ENCODE data around the gene SCRG1. TPM values are rescaled to one million over a fixed set of nuclear protein-coding genes. Genes with fewer than 3 reads are reported as not detected.

The SCRG1 gene
- total RNA-seq, 3 donors from 2014 or later = not detected

DNA sequence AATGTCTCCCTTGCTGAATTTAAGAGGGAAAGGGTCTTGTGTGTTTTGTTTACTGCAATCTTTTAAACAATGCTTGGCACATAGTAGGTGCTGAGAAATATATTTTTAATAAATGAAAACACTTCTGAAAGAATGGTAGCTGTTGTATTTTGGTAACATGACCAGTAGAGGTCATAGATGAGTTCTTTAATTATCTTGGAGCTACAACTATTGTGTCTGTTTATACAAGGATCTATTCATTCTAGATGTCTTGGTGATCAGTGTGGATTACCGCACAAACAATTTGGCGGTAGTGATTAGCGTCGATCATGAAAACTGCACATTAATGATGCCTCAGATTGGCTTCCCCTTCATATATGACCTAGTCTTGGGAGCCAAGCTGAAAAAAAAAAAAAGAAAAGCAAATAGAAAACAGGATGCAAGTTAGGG is 21.4 kb upstream of the SCRG1 start:
- H3K27me3 Mint-ChIP-seq (ENCODE audit: low read depth) = no peaks in the 10 kb centered on the region
- no peaks in the 10 kb centered on the region for H3K36me3 Mint-ChIP-seq (ENCODE audit: insufficient read depth)
- no peaks in the 10 kb centered on the region for H3K9me3 Mint-ChIP-seq
- ATAC-seq = no peak
- DNase-seq = no peak
- peaks cover 6% of the 10 kb centered on the region for H3K4me1 Mint-ChIP-seq (ENCODE audit: low read depth)
- no peak overlapping the region for H3K4me3 Mint-ChIP-seq

- no peak overlapping the region for H3K4me3 Mint-ChIP-seq
- H3K27me3 Mint-ChIP-seq (ENCODE audit: low read depth) = no peaks in the 10 kb centered on the region
- no peaks in the 10 kb centered on the region for H3K36me3 Mint-ChIP-seq (ENCODE audit: insufficient read depth)
- DNase-seq = no peak
- no peak for ATAC-seq
- H3K9me3 Mint-ChIP-seq = no peaks in the 10 kb centered on the region
- H3K4me1 Mint-ChIP-seq (ENCODE audit: low read depth) = peaks cover 4% of the 10 kb centered on the region
Observed at GRCh38 chr4:173418639-173419038, 19.7 kb upstream of the SCRG1 start.

DNA sequence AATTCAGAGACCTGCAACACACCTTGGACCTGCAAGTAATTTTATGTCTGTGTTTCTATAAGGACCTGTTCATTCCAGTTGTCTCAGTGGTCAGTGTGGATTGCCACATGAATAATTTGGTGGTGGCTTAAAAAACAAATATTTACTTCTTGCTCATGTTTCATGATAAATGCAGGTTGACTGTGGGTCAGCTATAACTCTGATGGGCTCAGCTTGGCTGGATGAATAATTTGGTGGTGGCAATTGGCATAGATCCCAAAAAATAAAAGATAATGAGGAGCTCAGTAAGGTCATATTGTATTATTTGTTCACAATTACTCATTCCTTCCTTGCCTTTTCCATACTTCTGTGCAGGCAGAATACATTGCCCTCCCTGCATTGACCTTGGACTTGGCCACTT is 18.9 kb upstream of the SCRG1 start:
- H3K4me1 Mint-ChIP-seq (ENCODE audit: low read depth) = peaks cover 4% of the 10 kb centered on the region
- H3K27me3 Mint-ChIP-seq (ENCODE audit: low read depth) = no peaks in the 10 kb centered on the region
- no peak overlapping the region for H3K4me3 Mint-ChIP-seq
- ATAC-seq = no peak
- no peaks in the 10 kb centered on the region for H3K9me3 Mint-ChIP-seq
- no peaks in the 10 kb centered on the region for H3K36me3 Mint-ChIP-seq (ENCODE audit: insufficient read depth)
- no peak for DNase-seq

GRCh38 chr4:173415885-173416653 is 17.2 kb upstream of the SCRG1 start:
- no peak for DNase-seq
- no peak for ATAC-seq
- Mint-ChIP-seq H3K4me1 (ENCODE audit: low read depth) (peaks cover 4% of the 10 kb centered on the region), H3K36me3 (ENCODE audit: insufficient read depth) (no peaks in the 10 kb centered on the region), H3K9me3 (no peaks in the 10 kb centered on the region), H3K27me3 (ENCODE audit: low read depth) (no peaks in the 10 kb centered on the region), H3K4me3 (no peak overlapping the region)

DNA sequence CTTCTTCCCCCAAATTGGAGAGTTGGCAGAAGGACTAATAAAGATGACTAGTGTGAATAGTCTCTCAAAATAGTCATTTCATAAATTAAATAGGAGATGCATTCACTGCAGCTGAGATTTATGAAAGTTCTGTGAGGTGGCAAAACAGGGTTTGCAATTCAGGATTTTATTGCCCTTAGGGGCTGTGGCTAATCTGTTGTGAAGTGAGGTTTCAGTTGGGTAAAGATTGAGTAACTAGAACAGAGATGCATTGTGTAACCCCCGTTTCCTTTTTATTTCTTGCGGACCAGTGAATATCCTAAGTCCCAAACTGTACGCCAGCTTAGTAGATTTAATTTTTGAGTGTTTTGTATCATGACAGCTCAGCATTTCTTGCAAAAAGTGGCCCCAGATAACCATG is 16.2 kb upstream of the SCRG1 start:
- Mint-ChIP-seq H3K36me3 (ENCODE audit: insufficient read depth) (no peaks in the 10 kb centered on the region), H3K9me3 (no peaks in the 10 kb centered on the region), H3K4me3 (no peak overlapping the region), H3K27me3 (ENCODE audit: low read depth) (no peaks in the 10 kb centered on the region), H3K4me1 (ENCODE audit: low read depth) (no peaks in the 10 kb centered on the region)
- DNase-seq (no peak), ATAC-seq (no peak)

DNA sequence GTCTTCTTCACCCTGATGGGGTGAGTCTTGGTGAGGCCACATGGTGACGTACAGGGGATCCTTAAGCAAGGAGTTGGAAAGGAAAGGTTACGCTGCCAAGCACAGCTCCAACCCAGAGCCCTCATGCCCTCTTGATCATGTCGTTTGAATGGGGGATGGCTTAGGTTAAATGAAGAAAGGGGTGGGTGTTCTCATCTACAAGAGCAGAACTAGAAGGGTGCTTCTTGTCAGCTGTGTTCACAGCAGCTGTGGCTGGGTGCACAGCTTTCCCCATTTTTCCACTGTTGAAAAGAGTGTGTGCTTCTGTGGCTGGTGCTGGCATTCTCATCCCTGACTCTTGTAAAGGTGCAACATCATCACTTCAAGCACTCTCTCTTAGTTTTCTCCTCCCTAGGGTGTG is 15.5 kb upstream of the SCRG1 start:
- Mint-ChIP-seq H3K4me3 (no peak overlapping the region), H3K36me3 (ENCODE audit: insufficient read depth) (no peaks in the 10 kb centered on the region), H3K27me3 (ENCODE audit: low read depth) (no peaks in the 10 kb centered on the region), H3K4me1 (ENCODE audit: low read depth) (no peaks in the 10 kb centered on the region), H3K9me3 (no peaks in the 10 kb centered on the region)
- no peak for ATAC-seq
- no peak for DNase-seq

- H3K4me1 Mint-ChIP-seq (ENCODE audit: low read depth) = no peaks in the 10 kb centered on the region
- no peak overlapping the region for H3K4me3 Mint-ChIP-seq
- H3K9me3 Mint-ChIP-seq = no peaks in the 10 kb centered on the region
- no peaks in the 10 kb centered on the region for H3K36me3 Mint-ChIP-seq (ENCODE audit: insufficient read depth)
- no peaks in the 10 kb centered on the region for H3K27me3 Mint-ChIP-seq (ENCODE audit: low read depth)
- no peak for DNase-seq
- no peak for ATAC-seq
Observed at GRCh38 chr4:173413036-173413435, 14.1 kb upstream of the SCRG1 start.

DNA sequence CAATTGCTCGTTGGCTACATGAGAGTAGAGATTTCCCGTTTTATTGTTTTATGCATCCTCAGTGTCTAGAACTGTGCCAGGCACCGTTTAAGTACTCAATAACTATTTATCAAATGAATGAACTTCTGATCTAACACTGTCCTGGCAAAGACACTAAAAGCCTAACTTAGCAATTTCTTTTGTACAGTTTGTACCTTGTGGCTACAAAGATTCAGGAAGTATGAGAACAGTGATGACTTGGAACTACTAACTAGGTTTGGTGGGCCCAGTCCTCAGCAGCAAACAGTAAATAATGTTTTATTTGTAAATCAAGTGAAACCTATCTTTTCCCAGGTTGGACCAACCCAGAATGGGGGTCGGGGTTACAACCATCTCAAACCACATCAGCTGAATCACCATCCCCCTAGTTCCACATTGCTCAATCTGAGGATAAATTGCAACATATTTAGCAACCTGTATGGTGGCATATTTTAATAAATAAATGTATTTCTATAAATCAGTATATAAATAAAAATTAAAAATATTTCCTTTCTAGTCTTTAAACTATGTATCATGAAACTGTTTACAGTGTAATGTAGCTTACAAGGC is 12.3 kb upstream of the SCRG1 start:
- ATAC-seq (no peak), DNase-seq (no peak)
- Mint-ChIP-seq H3K4me1 (ENCODE audit: low read depth) (no peaks in the 10 kb centered on the region), H3K27me3 (ENCODE audit: low read depth) (no peaks in the 10 kb centered on the region), H3K9me3 (no peaks in the 10 kb centered on the region), H3K4me3 (no peak overlapping the region), H3K36me3 (ENCODE audit: insufficient read depth) (no peaks in the 10 kb centered on the region)

- ATAC-seq = no peak
- H3K4me1 Mint-ChIP-seq (ENCODE audit: low read depth) = peaks cover 1% of the 10 kb centered on the region
- H3K9me3 Mint-ChIP-seq = no peaks in the 10 kb centered on the region
- H3K4me3 Mint-ChIP-seq = no peak overlapping the region
- no peak for DNase-seq
- H3K27me3 Mint-ChIP-seq (ENCODE audit: low read depth) = no peaks in the 10 kb centered on the region
- no peaks in the 10 kb centered on the region for H3K36me3 Mint-ChIP-seq (ENCODE audit: insufficient read depth)
Observed at GRCh38 chr4:173410079-173410478, 11.2 kb upstream of the SCRG1 start.

DNA sequence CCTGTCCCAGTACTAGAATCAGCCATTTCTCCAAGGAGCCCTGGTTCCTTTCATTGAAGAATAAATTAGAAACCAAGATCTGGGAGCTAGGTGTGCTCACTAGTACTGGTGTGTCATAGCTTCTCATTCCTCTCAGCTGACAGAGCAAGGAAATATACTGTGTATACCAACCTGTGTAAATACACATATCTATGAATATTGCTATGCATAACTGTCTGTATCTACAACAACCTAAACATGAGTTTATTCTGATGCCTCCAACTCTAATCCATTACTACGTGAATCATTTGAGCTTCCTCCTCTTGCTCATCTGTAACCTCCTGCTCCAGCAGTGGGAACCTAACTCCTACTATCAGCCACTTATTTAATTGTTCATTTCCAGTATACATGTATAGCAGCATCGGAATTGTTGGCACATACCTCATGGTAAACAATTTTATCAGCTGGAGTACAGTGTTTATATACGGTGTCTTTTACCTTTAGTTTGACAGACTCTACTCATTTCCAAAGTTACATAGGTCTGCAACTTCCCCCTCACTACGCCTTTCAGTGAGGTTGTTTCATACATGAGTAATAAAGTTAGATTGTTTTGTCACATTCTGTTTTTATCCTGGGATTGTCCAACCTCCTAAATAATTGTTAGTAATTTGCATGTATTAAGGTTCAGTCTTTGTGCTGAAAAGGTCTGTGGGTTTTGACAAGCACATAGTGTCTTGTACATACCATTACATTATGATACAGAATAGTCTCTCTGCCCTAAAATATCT is 7.1 kb upstream of the SCRG1 start:
- DNase-seq (no peak), ATAC-seq (peak in 1 of 2 donors; percentile 35)
- no peaks in the 10 kb centered on the region for H3K27me3 Mint-ChIP-seq (ENCODE audit: low read depth)
- no peaks in the 10 kb centered on the region for H3K36me3 Mint-ChIP-seq (ENCODE audit: insufficient read depth)
- no peaks in the 10 kb centered on the region for H3K9me3 Mint-ChIP-seq
- no peak overlapping the region for H3K4me3 Mint-ChIP-seq
- H3K4me1 Mint-ChIP-seq (ENCODE audit: low read depth) = peaks cover 1% of the 10 kb centered on the region

DNA sequence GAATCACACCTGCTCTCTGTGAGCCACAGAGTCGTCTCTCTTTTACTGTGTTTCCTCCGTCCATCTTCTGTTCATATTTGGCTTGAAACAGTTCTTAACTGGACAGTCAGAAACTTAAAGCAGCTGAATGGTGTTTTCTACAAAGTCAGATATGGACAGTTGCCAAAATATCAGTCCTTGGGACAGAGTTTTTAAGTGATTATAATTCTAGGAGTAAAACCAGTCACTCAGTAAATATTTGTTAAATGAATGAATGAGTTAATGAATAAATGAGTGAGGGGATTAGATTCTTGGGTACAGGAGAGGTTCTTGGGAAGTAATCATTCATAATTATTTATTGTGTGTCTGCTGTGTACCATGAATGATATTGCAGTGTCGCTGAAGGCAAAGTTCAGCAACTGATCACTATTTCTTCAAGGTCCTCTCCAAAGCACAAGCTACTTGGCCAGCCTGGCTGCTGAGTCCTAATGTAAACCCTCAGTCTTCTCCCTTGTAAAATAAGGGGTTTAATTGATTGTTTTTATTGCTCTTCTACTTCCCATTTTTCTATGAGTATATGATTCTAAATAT is 5.5 kb upstream of the SCRG1 start:
- no peaks in the 10 kb centered on the region for H3K27me3 Mint-ChIP-seq (ENCODE audit: low read depth)
- DNase-seq (no peak), ATAC-seq (no peak)
- no peak overlapping the region for H3K4me3 Mint-ChIP-seq
- no peaks in the 10 kb centered on the region for H3K36me3 Mint-ChIP-seq (ENCODE audit: insufficient read depth)
- H3K9me3 Mint-ChIP-seq = no peaks in the 10 kb centered on the region
- peaks cover 1% of the 10 kb centered on the region for H3K4me1 Mint-ChIP-seq (ENCODE audit: low read depth)

DNA sequence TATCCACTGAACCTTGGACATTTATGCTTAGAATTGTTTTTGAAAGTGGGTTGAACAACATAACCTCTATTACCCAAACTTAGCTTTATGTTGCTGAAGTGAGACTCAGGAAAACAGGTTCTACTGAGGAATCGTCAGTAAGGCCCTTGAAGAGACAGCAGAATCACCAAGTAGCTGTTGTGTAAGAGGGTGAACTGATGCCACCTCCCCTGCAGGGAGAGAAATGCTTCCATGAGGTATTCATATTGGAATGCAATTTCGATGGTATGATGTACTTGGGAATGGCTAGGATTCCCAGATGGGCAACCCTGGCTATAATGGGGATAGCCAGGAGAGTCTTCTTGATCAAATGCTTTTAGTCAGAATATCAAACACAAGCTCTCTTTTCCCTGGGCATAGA is 4.1 kb upstream of the SCRG1 start:
- DNase-seq (no peak), ATAC-seq (no peak)
- Mint-ChIP-seq H3K36me3 (ENCODE audit: insufficient read depth) (no peaks in the 10 kb centered on the region), H3K9me3 (no peaks in the 10 kb centered on the region), H3K4me1 (ENCODE audit: low read depth) (peaks cover 1% of the 10 kb centered on the region), H3K4me3 (no peak overlapping the region), H3K27me3 (ENCODE audit: low read depth) (no peaks in the 10 kb centered on the region)

DNA sequence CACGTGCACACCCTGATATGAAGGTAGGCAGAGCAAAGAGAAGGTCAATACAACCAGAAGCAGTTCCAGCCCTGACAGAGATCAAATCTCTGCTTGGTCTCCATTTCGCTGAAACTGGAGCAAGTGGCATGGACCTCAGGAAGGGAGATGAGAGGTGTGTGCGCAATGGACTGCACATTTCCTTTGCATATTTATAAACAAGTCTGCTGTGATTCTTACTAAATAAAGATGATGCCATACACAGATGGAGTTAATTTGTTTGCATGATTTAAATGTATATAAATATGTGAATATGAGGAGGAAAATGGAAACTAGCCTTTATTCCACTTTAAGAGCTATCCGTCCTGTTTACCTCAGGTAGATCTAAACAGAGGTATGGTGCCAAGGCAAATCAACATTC is 2.1 kb upstream of the SCRG1 start:
- ATAC-seq (no peak), DNase-seq (no peak)
- H3K36me3 Mint-ChIP-seq (ENCODE audit: insufficient read depth) = no peaks in the 10 kb centered on the region
- no peak overlapping the region for H3K4me3 Mint-ChIP-seq
- H3K27me3 Mint-ChIP-seq (ENCODE audit: low read depth) = no peaks in the 10 kb centered on the region
- peaks cover 1% of the 10 kb centered on the region for H3K4me1 Mint-ChIP-seq (ENCODE audit: low read depth)
- H3K9me3 Mint-ChIP-seq = no peaks in the 10 kb centered on the region

DNA sequence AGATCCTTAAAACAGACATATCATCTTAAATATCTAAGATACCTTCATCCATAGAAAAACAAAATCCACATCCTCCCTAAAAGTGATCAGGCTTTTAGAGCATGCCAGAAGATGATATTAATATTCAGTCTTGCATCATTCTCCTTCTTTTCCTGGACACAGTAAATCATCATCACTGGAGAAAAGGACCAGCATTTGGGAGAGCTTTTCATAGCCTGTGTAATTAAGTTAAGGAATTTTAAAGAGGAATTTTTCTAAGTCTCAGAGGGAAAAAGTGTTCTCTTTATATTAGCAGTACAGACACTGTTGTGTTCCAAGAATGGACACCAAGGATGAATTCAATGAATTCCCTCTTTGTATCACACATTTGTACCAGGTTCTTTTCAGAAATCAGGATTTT is 696 bp downstream of the SCRG1 start:
- Mint-ChIP-seq H3K36me3 (ENCODE audit: insufficient read depth) (peaks cover 3% of the 10 kb centered on the region), H3K4me3 (no peak overlapping the region), H3K4me1 (ENCODE audit: low read depth) (no peaks in the 10 kb centered on the region), H3K9me3 (no peaks in the 10 kb centered on the region), H3K27me3 (ENCODE audit: low read depth) (no peaks in the 10 kb centered on the region)
- ATAC-seq = no peak
- no peak for DNase-seq

Measured in activated T-cell treated with anti-CD3 and anti-CD28 coated beads, Interleukin-2, amount 50 U/mL, for 4 hours (primary cell).